Measurements from ENCODE around the gene B4GALT1. TPM values are rescaled to one million over a fixed set of nuclear protein-coding genes. Genes with fewer than 3 reads are reported as not detected.

B4GALT1 gene
- total and polyA plus RNA-seq, 2 donors (not counting 3 experiments of a cell fraction or from before 2014, with no cell fraction given): 61.4 to 66.5 TPM

- Histone ChIP-seq H3K27ac (ENCODE audit: insufficient read depth, low read depth, low read length) (no peak overlapping the region), H4K20me1 (replicated peaks; ENCODE audit: control insufficient read depth, extremely low read depth, insufficient read depth, low read length) (no peaks in the 10 kb centered on the region)
- FAIRE-seq: no peak
Measured at GRCh38 chr9:33143241-33143661, 23.9 kb downstream of the B4GALT1 start.

More at GRCh38 chr9:33143241-33143661, 23.9 kb downstream of the B4GALT1 start:
- H3K4me2 ChIP-seq (ENCODE audit: insufficient read depth, low read length): no peak overlapping the region
- DNase-seq (ENCODE audit: low read depth, low spot score): no peak
- no peaks in the 10 kb centered on the region for H3K36me3 ChIP-seq (ENCODE audit: control insufficient read depth in 2 of 2, extremely low read depth in 1 of 2, insufficient read depth in 2 of 2, low read length in 2 of 2)
- no peaks in the 10 kb centered on the region for H3K9me3 ChIP-seq (replicated peaks; ENCODE audit: control insufficient read depth, insufficient read depth, low read length)
- intact Hi-C loops (cut with micrococcal nuclease): no loop called here
- H3K79me2 ChIP-seq (ENCODE audit: control insufficient read depth, insufficient read depth, low read length): peaks cover 67% of the 10 kb centered on the region
- BruUV-seq (replicated peaks): no TSS peak
- TF ChIP-seq MYC (IDR thresholded peaks at IDR 0.05; ENCODE audit: low read depth, low read length) (no peak), CTCF (IDR thresholded peaks at IDR 0.05; ENCODE audit: extremely low read depth in 1 of 2, insufficient read depth in 1 of 2, low read depth in 1 of 2, low read length in 2 of 2) (no peak), FOS (IDR thresholded peaks at IDR 0.05; ENCODE audit: borderline replicate concordance, insufficient read depth, low read length) (no peak), JUN (IDR thresholded peaks at IDR 0.05; ENCODE audit: borderline replicate concordance, insufficient read depth, insufficient read length, low read depth) (no peak), GATA2 (IDR thresholded peaks at IDR 0.05; ENCODE audit: insufficient read depth, insufficient read length, low read depth, low read length) (no peak), MAX (IDR thresholded peaks at IDR 0.05; ENCODE audit: insufficient read depth, insufficient read length) (no peak), POLR2AphosphoS5 (IDR thresholded peaks at IDR 0.05; ENCODE audit: insufficient read depth, low read depth, low read length) (no peak), POLR2A (IDR thresholded peaks at IDR 0.05; ENCODE audit: low read depth, low read length) (no peak), EZH2 (IDR thresholded peaks at IDR 0.05; ENCODE audit: borderline replicate concordance, low read depth, low read length, severe bottlenecking) (no peak)
- ChIA-PET POLR2A (no interaction called here), CTCF (interaction anchor here (0.6 to 0.7 kb wide), 2 partner anchors 15 to 147 kb away, joined by 3 read pairs; partner anchors contain the start of gene NFX1)
- no peak overlapping the region for H3K9ac ChIP-seq (replicated peaks; ENCODE audit: extremely low read depth, insufficient read depth, low read length)
- H2AFZ ChIP-seq (ENCODE audit: low read depth, low read length): no peak overlapping the region
- peaks cover 24% of the 10 kb centered on the region for H3K4me1 ChIP-seq (ENCODE audit: control insufficient read depth, extremely low read depth, insufficient read depth, low read length)
- dilution Hi-C loops (cut with MboI; ENCODE audit: extremely low pct_ligation_motif_present, low sequenced_read_pairs): no loop called here
- no peaks in the 10 kb centered on the region for H3K27me3 ChIP-seq (ENCODE audit: control insufficient read depth in 2 of 2, insufficient read depth in 2 of 2, low read length in 2 of 2)
- H3K4me3 ChIP-seq (replicated peaks in 1 of 3; ENCODE audit: insufficient read depth in 1 of 3, low read depth in 1 of 3, low read length in 3 of 3): no peak overlapping the region
- H3K9me1 ChIP-seq (replicated peaks; ENCODE audit: control insufficient read depth, extremely low read depth, insufficient read depth, low read length): no peaks in the 10 kb centered on the region

Measured in endothelial cell of umbilical vein (primary cell).